NCI-H2081 (cell line): ENCODE data around the gene PLAA.
A peak's percentile ranks its signal among the peaks of the same experiment; 100 is the strongest.

Experiments used
- DNase-seq, 2 experiments: peaks; one replicate each; lab custom pipeline; 2025; lab: John Stamatoyannopoulos, UW

Gene PLAA

GRCh38 chr9:26946753-26947727 is at the start of gene PLAA:
TSS of gene PLAA (minus strand) at chr9:26947242. CDS start at chr9:26947045, 197 bp downstream.
- peak; percentile 94 to 98 for DNase-seq

- DNase-seq = no peak
These were observed 48.8 kb upstream of the PLAA start for GRCh38 chr9:26995810-26996209.

- no peak for DNase-seq
These were observed 36.3 kb upstream of the PLAA start for GRCh38 chr9:26983340-26983739.

- DNase-seq = peak; percentile 17 to 47
These were observed 29.0 kb upstream of the PLAA start for GRCh38 chr9:26975728-26976707.

DNA sequence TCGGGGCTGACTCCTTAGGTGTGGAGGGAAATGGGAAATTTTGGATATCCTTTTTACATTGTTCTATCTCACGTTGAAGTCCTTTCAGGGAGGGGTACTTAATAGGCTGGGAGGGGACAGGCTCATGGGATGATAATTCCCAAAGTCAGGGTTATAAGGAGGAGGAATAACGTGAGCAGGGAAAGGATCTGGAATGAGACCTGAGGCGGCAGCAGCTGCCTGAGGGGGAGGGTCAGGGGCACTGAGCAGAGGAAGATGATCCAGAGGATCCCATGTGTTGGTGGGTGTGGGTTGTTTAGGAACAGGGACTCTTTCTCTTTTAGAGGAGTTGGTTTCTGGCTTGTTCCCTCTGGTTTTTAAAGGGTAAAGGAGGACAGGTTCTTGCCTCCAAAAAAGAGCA is 27.9 kb upstream of the PLAA start:
- DNase-seq = no peak

DNA sequence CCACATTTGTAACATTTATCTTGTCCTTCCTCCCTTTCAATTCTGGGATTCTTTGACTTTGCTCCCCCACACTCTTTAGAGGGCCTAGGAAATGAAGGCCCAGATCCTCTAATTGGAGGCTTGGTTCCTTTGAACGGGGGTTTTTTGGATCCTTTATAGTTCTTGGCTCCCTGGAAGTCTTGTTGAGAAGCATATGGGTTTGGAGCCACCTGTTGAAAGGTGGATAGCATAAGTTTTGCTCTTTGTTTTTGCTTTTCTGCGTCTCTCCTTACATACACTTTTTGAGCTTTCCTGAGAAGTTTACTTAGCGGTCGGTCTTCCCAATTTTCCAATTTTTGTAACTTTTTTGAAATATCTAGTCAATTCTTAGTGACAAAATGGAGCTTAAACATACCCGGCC is 26.9 kb upstream of the PLAA start:
- no peak for DNase-seq

GRCh38 chr9:26971721-26972120 is 24.7 kb upstream of the PLAA start:
- no peak for DNase-seq

GRCh38 chr9:26956860-26957233 is 9.8 kb upstream of the PLAA start:
- DNase-seq = peak in 1 of 2 experiments; percentile 38

GRCh38 chr9:26955921-26956859 is 9.1 kb upstream of the PLAA start, which contains the start of gene IFT74:
TSS of gene IFT74 (plus strand) at chr9:26956412. CDS start at chr9:26961968, 5,556 bp downstream.
- DNase-seq = peak; percentile 99

GRCh38 chr9:26955222-26955903 is 8.3 kb upstream of the PLAA start:
- DNase-seq = no peak

DNA sequence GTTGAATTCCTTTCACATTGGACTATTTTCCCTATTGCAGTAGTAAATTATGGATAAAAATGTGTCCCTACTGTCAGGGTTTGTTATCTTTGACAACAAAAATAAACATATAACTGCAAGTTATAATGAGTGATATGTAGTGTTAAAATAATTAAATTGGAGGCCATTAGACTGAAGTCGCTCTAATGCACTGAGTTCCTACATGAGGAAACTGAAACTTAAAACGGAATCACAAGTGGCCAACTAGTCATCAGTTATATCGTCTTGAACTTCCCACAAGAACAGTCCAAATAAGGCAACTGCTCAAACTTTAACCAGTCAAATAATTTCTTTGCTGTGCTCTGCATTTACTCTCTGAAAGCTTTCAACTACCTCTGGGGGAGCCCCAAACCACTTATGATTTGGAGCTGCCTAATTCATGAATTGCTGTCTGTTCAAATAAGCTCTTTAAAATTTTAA is 7.0 kb upstream of the PLAA start:
- no peak for DNase-seq

GRCh38 chr9:26951794-26952193 is 4.8 kb upstream of the PLAA start:
- DNase-seq = no peak

DNA sequence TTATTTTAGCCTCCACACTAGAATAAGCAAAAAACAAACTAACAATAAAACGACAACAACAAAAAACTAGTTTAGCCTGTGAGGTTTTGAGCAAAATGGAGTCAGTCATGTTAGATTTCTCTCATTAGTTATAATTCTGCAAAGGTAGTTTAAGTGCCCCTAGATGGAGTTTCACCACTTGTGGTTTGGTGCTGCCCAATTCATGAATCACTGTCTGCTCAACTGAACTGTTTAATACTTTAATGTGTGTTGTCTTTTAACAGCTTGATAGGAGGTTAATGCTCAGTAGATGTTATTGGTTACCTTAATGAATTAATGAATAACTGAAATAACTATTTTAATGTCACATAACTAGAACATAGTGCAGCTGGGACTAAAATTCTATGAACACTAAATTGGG is 3.5 kb upstream of the PLAA start:
- no peak for DNase-seq

DNA sequence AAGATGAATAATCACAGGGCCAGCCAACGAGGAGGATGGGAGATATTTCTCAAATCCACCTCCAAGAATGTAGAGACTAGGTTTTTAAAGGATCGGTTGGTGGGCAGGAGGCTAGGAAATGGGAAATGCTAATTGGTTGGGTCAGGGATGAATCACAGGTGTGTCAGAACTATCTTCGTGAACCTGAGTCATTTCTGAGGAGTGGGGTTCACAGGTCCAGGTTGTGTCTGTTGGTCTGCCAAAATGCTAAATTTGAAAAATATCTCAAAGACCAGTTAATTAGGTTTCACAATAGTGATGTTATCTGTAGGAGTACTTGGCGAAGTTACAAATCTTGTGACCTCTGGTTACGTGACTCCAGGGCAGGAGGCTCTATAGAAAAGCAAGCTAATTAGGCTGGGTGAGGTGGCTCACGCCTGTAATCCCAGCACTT is 2.6 kb upstream of the PLAA start:
- DNase-seq = no peak

DNA sequence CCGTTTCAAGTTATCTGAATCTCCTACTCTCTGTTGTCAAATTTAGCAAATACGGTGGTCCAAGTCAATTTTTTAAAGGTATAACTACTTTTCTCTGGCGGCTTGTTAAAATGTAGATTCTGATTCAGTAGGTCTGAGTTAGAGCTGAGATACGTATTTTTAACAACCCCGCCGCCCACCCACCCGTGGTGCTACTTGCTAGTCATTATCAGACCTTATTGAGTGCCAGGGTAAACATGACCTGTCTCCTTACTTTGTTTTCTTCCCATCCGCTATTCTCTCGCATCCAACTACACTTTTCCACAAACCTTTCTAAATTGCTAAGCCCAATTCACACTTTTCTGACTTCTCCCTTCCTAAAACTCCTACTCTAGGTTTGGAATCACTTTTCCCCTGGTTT is 694 bp upstream of the PLAA start:
- peak in 1 of 2 experiments; percentile 45 for DNase-seq

DNA sequence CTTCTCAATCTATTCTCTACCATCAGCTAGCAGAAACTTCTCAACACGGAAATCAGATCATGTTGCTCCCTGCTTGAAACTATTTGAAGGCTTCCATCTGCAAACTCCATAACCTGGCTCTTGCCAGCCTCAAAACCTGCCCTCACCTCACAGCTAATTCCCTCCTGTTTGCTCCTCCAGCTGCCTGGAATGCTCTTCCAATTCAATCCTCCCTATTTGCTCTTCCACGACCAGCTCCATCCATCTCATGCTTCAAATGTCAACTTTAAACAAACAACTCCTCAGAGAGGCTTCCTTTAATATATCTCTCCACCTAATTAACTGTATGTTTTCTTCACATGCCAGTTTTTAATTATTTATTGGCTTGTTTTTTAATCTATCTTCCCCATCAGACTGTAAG is 1.5 kb downstream of the PLAA start:
- DNase-seq = peak in 1 of 2 experiments; percentile 9

DNA sequence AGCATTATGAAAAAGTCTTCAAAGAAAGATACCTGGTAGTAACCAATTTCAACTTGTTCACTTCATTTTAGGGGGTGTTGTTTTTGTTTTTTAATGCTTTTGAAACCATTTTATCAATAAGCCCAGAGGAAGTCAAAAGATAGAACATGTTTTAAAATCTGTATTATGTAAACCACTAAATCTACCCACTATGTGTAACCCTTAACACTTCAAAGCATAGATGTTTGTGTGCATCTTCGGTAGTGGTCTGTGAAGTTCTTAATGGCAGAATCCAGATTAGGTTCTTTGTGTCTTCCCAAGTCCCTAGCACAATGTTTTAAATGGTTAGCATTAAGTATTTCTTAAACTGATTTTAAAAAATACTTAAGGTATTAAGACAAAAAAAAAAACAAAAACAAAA is 6.3 kb downstream of the PLAA start:
- no peak for DNase-seq

DNA sequence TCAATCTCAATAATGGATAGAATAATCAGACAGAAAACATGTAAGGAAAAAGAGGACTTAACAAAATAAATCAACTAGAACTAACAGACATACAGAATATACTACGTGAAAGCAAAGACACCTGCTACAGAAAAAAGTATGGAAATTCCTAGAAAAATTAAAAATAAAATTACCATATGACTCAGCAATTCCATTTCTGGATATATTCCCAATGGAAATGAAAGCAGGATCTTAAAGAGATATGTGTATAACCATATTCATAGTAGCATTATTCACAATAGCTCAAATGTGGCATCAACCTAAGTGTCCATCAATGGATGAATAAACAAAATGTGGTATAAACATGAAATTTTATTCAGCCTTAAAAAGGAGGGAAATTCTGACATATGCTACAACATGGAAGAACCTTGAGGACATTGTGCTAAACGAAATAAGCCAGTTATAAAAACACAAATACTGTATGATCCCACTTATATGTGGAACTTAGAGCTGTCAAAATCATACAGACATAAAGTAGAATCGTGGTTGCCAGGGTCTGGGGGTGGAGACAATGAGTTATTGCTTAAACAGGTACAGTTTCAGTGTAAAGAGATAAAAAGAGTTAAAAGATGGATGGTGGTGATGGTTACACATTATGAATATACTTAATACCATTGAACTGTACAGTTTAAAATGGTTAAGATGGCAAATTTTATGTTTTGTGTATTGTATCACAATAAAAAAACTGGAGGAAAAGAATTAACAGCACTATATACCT is 6.9 kb downstream of the PLAA start:
- no peak for DNase-seq

- DNase-seq = no peak
These were observed 9.1 kb downstream of the PLAA start for GRCh38 chr9:26937816-26938371.
